ENCODE data around the gene ATP5PO. TPM values are rescaled to one million over a fixed set of nuclear protein-coding genes. Genes with fewer than 3 reads are reported as not detected.

The ATP5PO gene
- total RNA-seq, 3 donors from 2014 or later = 223 to 297 (median 282) TPM

GRCh38 chr21:33938381-33938780 lies 22.8 kb upstream of the ATP5PO start:
- DNase-seq (no peak), ATAC-seq (no peak)
- no peak for TF ChIP-seq CTCF (IDR thresholded peaks at IDR 0.05)
- no peaks in the 10 kb centered on the region for H3K4me1 ChIP-seq (ENCODE audit: low read depth)
- intact Hi-C loops (cut with DNase I, micrococcal nuclease) = no loop called here
- H3K36me3 ChIP-seq (ENCODE audit: low read depth) = no peaks in the 10 kb centered on the region
- H3K9me3 ChIP-seq = no peaks in the 10 kb centered on the region
- H3K4me3 ChIP-seq = no peak overlapping the region

GRCh38 chr21:33937931-33938339 lies 22.3 kb upstream of the ATP5PO start:
- no peak for TF ChIP-seq CTCF (IDR thresholded peaks at IDR 0.05)
- H3K4me1 ChIP-seq (ENCODE audit: low read depth) = no peaks in the 10 kb centered on the region
- no peaks in the 10 kb centered on the region for H3K9me3 ChIP-seq
- intact Hi-C loops (cut with DNase I, micrococcal nuclease) = no loop called here
- H3K36me3 ChIP-seq (ENCODE audit: low read depth) = no peaks in the 10 kb centered on the region
- H3K4me3 ChIP-seq = no peak overlapping the region
- ATAC-seq (peak; percentile 56), DNase-seq (no peak)

GRCh38 chr21:33937146-33937545 lies 21.5 kb upstream of the ATP5PO start:
- no peak for TF ChIP-seq CTCF (IDR thresholded peaks at IDR 0.05)
- ATAC-seq = no peak
- Histone ChIP-seq H3K4me1 (ENCODE audit: low read depth) (no peaks in the 10 kb centered on the region), H3K36me3 (ENCODE audit: low read depth) (no peaks in the 10 kb centered on the region), H3K9me3 (no peaks in the 10 kb centered on the region), H3K4me3 (no peak overlapping the region)
- no peak for DNase-seq
- intact Hi-C loops (cut with DNase I, micrococcal nuclease) = no loop called here

- TF ChIP-seq CTCF (IDR thresholded peaks at IDR 0.05) = no peak
- intact Hi-C loops (cut with DNase I, micrococcal nuclease) = no loop called here
- H3K9me3 ChIP-seq = no peaks in the 10 kb centered on the region
- DNase-seq (no peak), ATAC-seq (peak; percentile 57)
- H3K4me3 ChIP-seq = no peak overlapping the region
- no peaks in the 10 kb centered on the region for H3K36me3 ChIP-seq (ENCODE audit: low read depth)
- H3K4me1 ChIP-seq (ENCODE audit: low read depth) = no peaks in the 10 kb centered on the region
Measured at GRCh38 chr21:33936301-33937038, 20.9 kb upstream of the ATP5PO start.

GRCh38 chr21:33932731-33933130 lies 17.1 kb upstream of the ATP5PO start:
- no peak overlapping the region for H3K4me3 ChIP-seq
- H3K36me3 ChIP-seq (ENCODE audit: low read depth) = no peaks in the 10 kb centered on the region
- no peaks in the 10 kb centered on the region for H3K4me1 ChIP-seq (ENCODE audit: low read depth)
- no peak for TF ChIP-seq CTCF (IDR thresholded peaks at IDR 0.05)
- no peaks in the 10 kb centered on the region for H3K9me3 ChIP-seq
- DNase-seq (no peak), ATAC-seq (no peak)
- intact Hi-C loops (cut with DNase I, micrococcal nuclease) = no loop called here
